ENCODE data around the gene TMEM128.

- TF ChIP-seq, protein P1, sequence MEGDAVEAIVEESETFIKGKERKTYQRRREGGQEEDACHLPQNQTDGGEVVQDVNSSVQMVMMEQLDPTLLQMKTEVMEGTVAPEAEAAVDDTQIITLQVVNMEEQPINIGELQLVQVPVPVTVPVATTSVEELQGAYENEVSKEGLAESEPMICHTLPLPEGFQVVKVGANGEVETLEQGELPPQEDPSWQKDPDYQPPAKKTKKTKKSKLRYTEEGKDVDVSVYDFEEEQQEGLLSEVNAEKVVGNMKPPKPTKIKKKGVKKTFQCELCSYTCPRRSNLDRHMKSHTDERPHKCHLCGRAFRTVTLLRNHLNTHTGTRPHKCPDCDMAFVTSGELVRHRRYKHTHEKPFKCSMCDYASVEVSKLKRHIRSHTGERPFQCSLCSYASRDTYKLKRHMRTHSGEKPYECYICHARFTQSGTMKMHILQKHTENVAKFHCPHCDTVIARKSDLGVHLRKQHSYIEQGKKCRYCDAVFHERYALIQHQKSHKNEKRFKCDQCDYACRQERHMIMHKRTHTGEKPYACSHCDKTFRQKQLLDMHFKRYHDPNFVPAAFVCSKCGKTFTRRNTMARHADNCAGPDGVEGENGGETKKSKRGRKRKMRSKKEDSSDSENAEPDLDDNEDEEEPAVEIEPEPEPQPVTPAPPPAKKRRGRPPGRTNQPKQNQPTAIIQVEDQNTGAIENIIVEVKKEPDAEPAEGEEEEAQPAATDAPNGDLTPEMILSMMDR (conservative IDR thresholded peaks at IDR 0.05; ENCODE audit: low read depth, low read length), result no peak
- TF ChIP-seq EZH2 (IDR thresholded peaks at IDR 0.05; ENCODE audit: borderline replicate concordance, low read depth, low read length, poor library complexity, severe bottlenecking), result no peak
Measured at GRCh38 chr4:4249866-4250265, 1.8 kb upstream of the TMEM128 start.
